ENCODE measurements around the gene WNT2B. TPM values are rescaled to one million over a fixed set of nuclear protein-coding genes. Genes with fewer than 3 reads are reported as not detected.

Gene WNT2B
- total and polyA plus RNA-seq, 10 of the 15 experiments (the other 5 are each of a cell fraction or from before 2014, with no cell fraction given) = 0.02 to 1.1 (median 0.14) TPM

DNA sequence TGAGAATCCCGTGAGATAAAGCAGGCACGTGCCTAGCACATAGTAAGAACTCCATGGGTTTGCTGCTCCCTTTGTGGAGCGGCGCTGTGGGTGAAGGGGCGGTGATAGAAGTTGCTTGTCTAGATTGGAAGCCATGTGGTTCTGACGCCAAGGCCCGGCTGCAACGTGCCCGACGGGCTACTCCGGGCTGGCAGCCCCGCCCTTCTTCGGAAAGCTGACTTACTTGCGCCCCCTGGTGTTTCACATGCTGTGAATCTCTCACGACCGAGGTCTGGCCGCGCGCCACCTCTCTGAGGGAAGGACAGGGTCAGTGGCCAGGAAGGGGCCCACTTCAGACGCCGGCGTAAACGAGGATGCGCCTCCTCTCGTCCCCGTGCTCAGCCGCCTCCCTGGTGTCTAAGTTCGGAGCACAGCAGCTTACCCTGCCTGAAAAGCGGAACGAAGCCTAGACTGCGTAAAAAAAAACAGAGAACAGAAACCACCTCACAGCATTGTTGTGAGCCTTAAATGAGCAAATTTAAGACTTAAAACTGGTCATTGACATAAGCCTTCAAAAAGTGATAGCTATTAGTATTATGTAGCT, 42.6 kb upstream of the WNT2B start (continued):
- TF ChIP-seq, protein P1, sequence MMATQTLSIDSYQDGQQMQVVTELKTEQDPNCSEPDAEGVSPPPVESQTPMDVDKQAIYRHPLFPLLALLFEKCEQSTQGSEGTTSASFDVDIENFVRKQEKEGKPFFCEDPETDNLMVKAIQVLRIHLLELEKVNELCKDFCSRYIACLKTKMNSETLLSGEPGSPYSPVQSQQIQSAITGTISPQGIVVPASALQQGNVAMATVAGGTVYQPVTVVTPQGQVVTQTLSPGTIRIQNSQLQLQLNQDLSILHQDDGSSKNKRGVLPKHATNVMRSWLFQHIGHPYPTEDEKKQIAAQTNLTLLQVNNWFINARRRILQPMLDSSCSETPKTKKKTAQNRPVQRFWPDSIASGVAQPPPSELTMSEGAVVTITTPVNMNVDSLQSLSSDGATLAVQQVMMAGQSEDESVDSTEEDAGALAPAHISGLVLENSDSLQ (IDR thresholded peaks at IDR 0.05) = peak; percentile 63
- TF ChIP-seq ZNF24 (IDR thresholded peaks at IDR 0.05) (no peak), ZBED1 (IDR thresholded peaks at IDR 0.05; ENCODE audit: borderline replicate concordance) (no peak), SIX5 (IDR thresholded peaks at IDR 0.05; ENCODE audit: low read depth, low read length, severe bottlenecking) (no peak), CBX5 (IDR thresholded peaks at IDR 0.05; ENCODE audit: low read depth) (peak; percentile 94; the same call in 1 of the 2 replicates), TCF7 (IDR thresholded peaks at IDR 0.05; ENCODE audit: borderline replicate concordance) (no peak), NR2F1 (conservative IDR thresholded peaks at IDR 0.05) (peak; percentile 78), CHD1 (IDR thresholded peaks at IDR 0.05; ENCODE audit: low read depth, low read length) (no peak; the same call in 1 of the 2 replicates), ZSCAN29 (IDR thresholded peaks at IDR 0.05) (no peak), PAX5 (IDR thresholded peaks at IDR 0.05; ENCODE audit: borderline replicate concordance, low read depth, low read length) (peak; percentile 75; the same call in 1 of the 2 replicates), MXI1 (IDR thresholded peaks at IDR 0.05; ENCODE audit: low read depth, low read length) (peak; percentile 94), SMAD1 (IDR thresholded peaks at IDR 0.05; ENCODE audit: low read depth, partially characterized antibody) (peak; percentile 14), MYC (IDR thresholded peaks at IDR 0.05; ENCODE audit: insufficient read depth, insufficient read length, insufficient replicate concordance, low read length, severe bottlenecking) (peak; percentile 86), RFX5 (IDR thresholded peaks at IDR 0.05; ENCODE audit: low read depth, low read length) (no peak), BCLAF1 (IDR thresholded peaks at IDR 0.05) (no peak), FOS (IDR thresholded peaks at IDR 0.05; ENCODE audit: borderline replicate concordance, extremely low read depth, insufficient read length) (no peak), SMAD5 (IDR thresholded peaks at IDR 0.05; ENCODE audit: low read depth) (no peak), STAT3 (IDR thresholded peaks at IDR 0.05; ENCODE audit: low read depth, low read length) (peak; percentile 22; the same call in 1 of the 2 replicates), RBBP5 (conservative IDR thresholded peaks at IDR 0.05) (no peak), TBL1XR1 (IDR thresholded peaks at IDR 0.05; ENCODE audit: low read depth, low read length) (no peak; the same call in 1 of the 2 replicates)
- TF ChIP-seq, protein P2, sequence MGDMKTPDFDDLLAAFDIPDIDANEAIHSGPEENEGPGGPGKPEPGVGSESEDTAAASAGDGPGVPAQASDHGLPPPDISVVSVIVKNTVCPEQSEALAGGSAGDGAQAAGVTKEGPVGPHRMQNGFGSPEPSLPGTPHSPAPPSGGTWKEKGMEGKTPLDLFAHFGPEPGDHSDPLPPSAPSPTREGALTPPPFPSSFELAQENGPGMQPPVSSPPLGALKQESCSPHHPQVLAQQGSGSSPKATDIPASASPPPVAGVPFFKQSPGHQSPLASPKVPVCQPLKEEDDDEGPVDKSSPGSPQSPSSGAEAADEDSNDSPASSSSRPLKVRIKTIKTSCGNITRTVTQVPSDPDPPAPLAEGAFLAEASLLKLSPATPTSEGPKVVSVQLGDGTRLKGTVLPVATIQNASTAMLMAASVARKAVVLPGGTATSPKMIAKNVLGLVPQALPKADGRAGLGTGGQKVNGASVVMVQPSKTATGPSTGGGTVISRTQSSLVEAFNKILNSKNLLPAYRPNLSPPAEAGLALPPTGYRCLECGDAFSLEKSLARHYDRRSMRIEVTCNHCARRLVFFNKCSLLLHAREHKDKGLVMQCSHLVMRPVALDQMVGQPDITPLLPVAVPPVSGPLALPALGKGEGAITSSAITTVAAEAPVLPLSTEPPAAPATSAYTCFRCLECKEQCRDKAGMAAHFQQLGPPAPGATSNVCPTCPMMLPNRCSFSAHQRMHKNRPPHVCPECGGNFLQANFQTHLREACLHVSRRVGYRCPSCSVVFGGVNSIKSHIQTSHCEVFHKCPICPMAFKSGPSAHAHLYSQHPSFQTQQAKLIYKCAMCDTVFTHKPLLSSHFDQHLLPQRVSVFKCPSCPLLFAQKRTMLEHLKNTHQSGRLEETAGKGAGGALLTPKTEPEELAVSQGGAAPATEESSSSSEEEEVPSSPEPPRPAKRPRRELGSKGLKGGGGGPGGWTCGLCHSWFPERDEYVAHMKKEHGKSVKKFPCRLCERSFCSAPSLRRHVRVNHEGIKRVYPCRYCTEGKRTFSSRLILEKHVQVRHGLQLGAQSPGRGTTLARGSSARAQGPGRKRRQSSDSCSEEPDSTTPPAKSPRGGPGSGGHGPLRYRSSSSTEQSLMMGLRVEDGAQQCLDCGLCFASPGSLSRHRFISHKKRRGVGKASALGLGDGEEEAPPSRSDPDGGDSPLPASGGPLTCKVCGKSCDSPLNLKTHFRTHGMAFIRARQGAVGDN (IDR thresholded peaks at IDR 0.05) = peak; percentile 96
